Tibial nerve (tissue), 4 donors: Measurements from ENCODE around the gene KMT5C. TPM values are rescaled to one million over a fixed set of nuclear protein-coding genes. Genes with fewer than 3 reads are reported as not detected.

Source experiments
- DNase-seq, 2 donors: peaks; one replicate each; pipeline ENCODE4 v3.0.0-alpha.2; 2019; ENCODE audit warnings: low spot score in 2 of 2
- H3K27ac ChIP-seq, 4 donors: fragments of 200-600 bp; sonication (generic) in 3 of 4; one replicate each; pipeline ENCODE4 v1.5.1; 2017 to 2019; ENCODE audit warnings: mild to moderate bottlenecking in 1 of 4
- H3K27me3 ChIP-seq, 2 donors: fragments of 200-600 bp; sonication (generic) in 1 of 2; one replicate each; pipeline versions ENCODE4 v1.5.1 to v1.6.0; 2017 to 2019
- H3K36me3 ChIP-seq, 3 donors: fragments of 200-600 bp; sonication (generic); one replicate each; pipeline ENCODE4 v1.5.1; 2018 to 2019
- H3K4me1 ChIP-seq, 4 donors: fragments of 200-600 bp; sonication (generic) in 3 of 4; one replicate each; pipeline ENCODE4 v1.5.1; 2017 to 2019
- H3K4me3 ChIP-seq, 4 donors: fragments of 200-600 bp; sonication (generic) in 3 of 4; one replicate each; pipeline ENCODE4 v1.5.1; 2017 to 2019; ENCODE audit warnings: mild to moderate bottlenecking in 1 of 4, moderate library complexity in 1 of 4
- H3K9me3 ChIP-seq, 4 donors: fragments of 200-600 bp; sonication (generic) in 3 of 4; one replicate each; pipeline ENCODE4 v1.5.1; 2017 to 2019
- EP300 ChIP-seq, 2 donors: sonication (generic); formaldehyde crosslinking; IDR thresholded peaks; one replicate each; pipeline ENCODE4 v1.6.1; 2017; ENCODE audit warnings: antibody characterized with exemption in 2 of 2, mild to moderate bottlenecking in 1 of 2
- POLR2A ChIP-seq, 2 donors: fragments of 450-650 bp; IDR thresholded peaks; one replicate each; pipeline ENCODE4 v1.6.1; 2017; ENCODE audit warnings: antibody characterized with exemption in 2 of 2, mild to moderate bottlenecking in 2 of 2, moderate library complexity in 2 of 2
- WGBS, 2 donors: methylation state at CpG; one replicate each; pipeline ENCODE4 v1.1.5; 2018; 5-methylcytosine and 5-hydroxymethylcytosine counted together
- total RNA-seq, 4 donors: library from RNA; depleted of rRNA; stranded (reverse); fragments of >200 nt; gene quantifications; one replicate each; pipeline ENCODE4 v1.1.0, GENCODE V29; 2016
- TF ChIP-seq, protein P1 (sequence below), 5 experiments: fragments of 200-600 bp in 3 of 5; fragments of 450-650 bp in 2 of 5; sonication (generic) in 3 of 5; IDR thresholded peaks; one replicate each; pipeline ENCODE4 v1.5.1; 2016 to 2019; ENCODE audit warnings: antibody characterized with exemption in 5 of 5, mild to moderate bottlenecking in 3 of 5, moderate library complexity in 2 of 5

Gene KMT5C
- total RNA-seq, 4 donors from 2014 or later: 30.6 to 50.0 (median 41.2) TPM

DNA sequence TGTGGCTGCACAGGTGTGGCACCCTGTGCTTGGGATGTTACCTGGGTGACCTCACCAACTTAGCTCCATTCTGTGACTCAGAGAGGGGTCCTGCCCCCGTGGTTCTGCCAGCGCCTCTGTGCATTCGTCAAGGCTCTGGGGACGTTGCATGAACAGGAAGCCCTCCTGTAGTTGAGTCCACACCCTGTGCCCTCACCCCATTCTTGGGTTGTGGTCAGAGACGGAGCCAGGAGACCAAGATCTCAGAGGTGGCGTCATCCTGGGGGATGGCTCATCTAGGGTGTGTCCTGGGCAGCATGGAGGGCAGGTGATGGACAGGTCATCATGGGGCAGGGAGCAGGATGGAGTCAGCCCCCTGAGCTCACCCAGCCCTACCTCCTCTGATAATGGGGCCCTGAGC is 12.4 kb downstream of the KMT5C start:
- H3K9me3 ChIP-seq: no peaks in the 10 kb centered on the region
- 82 to 87% methylated on average over 3 to 6 of the region's 6 CpGs for WGBS, 2 donors
- peaks cover 0 to 12% (median 0%) of the 10 kb centered on the region in 3 donors for H3K36me3 ChIP-seq
- DNase-seq: no peak
- H3K4me3 ChIP-seq: no peak overlapping the region
- H3K4me1 ChIP-seq: peaks cover 0 to 31% (median 8%) of the 10 kb centered on the region in 4 donors
- no peak for TF ChIP-seq POLR2A (IDR thresholded peaks at IDR 0.05)
- no peak for TF ChIP-seq EP300 (IDR thresholded peaks at IDR 0.05)
- TF ChIP-seq, protein P1, sequence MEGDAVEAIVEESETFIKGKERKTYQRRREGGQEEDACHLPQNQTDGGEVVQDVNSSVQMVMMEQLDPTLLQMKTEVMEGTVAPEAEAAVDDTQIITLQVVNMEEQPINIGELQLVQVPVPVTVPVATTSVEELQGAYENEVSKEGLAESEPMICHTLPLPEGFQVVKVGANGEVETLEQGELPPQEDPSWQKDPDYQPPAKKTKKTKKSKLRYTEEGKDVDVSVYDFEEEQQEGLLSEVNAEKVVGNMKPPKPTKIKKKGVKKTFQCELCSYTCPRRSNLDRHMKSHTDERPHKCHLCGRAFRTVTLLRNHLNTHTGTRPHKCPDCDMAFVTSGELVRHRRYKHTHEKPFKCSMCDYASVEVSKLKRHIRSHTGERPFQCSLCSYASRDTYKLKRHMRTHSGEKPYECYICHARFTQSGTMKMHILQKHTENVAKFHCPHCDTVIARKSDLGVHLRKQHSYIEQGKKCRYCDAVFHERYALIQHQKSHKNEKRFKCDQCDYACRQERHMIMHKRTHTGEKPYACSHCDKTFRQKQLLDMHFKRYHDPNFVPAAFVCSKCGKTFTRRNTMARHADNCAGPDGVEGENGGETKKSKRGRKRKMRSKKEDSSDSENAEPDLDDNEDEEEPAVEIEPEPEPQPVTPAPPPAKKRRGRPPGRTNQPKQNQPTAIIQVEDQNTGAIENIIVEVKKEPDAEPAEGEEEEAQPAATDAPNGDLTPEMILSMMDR (IDR thresholded peaks at IDR 0.05): no peak
- no peak overlapping the region for H3K27ac ChIP-seq
- peaks cover 5 to 68% of the 10 kb centered on the region in 2 donors for H3K27me3 ChIP-seq

DNA sequence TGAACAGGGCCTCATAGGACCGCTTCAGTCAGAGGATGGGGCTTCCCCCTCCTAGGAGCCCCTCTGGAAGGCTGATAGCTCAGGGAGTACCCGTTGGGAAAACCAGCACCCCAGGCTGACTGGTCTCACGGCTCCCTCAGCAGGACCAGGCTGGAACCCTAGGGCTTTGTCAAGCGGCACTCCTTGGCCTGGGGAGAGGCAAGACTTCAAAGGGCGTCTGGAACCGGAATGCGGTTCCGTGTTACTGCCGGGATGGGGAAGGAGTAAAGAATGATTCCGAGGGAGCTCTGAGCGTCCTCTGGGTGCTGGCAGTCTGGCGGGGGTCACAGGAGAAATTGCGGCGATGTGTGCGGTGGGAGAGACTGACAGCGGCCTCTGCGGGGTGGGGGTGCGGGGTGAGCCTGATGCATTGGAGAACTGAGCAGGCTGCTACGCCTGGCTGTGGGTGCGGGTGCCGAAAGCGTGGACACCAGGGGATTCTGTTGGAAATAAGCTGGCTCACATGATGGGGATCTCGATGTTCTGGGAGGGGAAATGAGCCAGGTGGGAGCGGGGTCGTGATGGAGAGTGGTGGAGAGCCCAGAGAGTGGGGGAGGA is 13.0 kb downstream of the KMT5C start:
- peaks cover 5 to 74% of the 10 kb centered on the region in 2 donors for H3K27me3 ChIP-seq
- DNase-seq: no peak
- TF ChIP-seq POLR2A (IDR thresholded peaks at IDR 0.05) (no peak), EP300 (IDR thresholded peaks at IDR 0.05) (no peak)
- TF ChIP-seq, protein P1 (IDR thresholded peaks at IDR 0.05): no peak
- 66 to 75% methylated on average over 25 of the region's 25 CpGs for WGBS, 2 donors
- peaks cover 0 to 26% (median 8%) of the 10 kb centered on the region in 4 donors for H3K4me1 ChIP-seq
- no peak overlapping the region for H3K27ac ChIP-seq
- H3K36me3 ChIP-seq: peaks cover 0 to 6% (median 0%) of the 10 kb centered on the region in 3 donors
- H3K4me3 ChIP-seq: no peak overlapping the region
- H3K9me3 ChIP-seq: no peaks in the 10 kb centered on the region

DNA sequence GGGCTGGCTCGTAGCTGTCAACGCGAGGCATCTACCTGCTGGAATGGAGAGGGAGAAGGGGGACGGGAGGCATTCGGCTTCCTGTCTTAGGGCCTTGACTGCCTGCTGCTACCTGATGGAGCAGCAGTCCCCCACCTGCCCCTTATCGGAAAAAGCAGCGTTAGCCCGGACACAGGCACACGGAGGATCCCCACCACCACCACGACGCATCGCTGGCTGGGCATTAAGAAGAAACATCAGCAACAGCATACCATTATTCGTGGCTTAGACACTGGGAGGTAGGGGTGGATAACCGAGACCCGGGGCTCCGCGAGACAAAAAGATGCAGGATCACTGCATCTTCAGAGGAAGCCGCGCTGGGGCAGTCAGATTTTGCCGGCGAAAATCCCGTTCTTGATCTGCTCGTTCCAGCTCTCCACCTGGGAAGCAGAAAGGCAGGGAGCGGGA is 13.7 kb downstream of the KMT5C start:
- 3 to 7% methylated on average over 24 of the region's 24 CpGs for WGBS, 2 donors
- Histone ChIP-seq H3K9me3 (no peaks in the 10 kb centered on the region), H3K4me1 (peaks cover 0 to 22% (median 8%) of the 10 kb centered on the region in 4 donors), H3K4me3 (peak overlapping the region; percentile 8 to 50 (median 26)), H3K36me3 (peaks cover 0 to 4% (median 0%) of the 10 kb centered on the region in 3 donors), H3K27me3 (peaks cover 5 to 74% of the 10 kb centered on the region in 2 donors), H3K27ac (no peak overlapping the region)
- DNase-seq: no peak
- TF ChIP-seq POLR2A (IDR thresholded peaks at IDR 0.05) (no peak), EP300 (IDR thresholded peaks at IDR 0.05) (no peak)
- TF ChIP-seq, protein P1 (IDR thresholded peaks at IDR 0.05): no peak

DNA sequence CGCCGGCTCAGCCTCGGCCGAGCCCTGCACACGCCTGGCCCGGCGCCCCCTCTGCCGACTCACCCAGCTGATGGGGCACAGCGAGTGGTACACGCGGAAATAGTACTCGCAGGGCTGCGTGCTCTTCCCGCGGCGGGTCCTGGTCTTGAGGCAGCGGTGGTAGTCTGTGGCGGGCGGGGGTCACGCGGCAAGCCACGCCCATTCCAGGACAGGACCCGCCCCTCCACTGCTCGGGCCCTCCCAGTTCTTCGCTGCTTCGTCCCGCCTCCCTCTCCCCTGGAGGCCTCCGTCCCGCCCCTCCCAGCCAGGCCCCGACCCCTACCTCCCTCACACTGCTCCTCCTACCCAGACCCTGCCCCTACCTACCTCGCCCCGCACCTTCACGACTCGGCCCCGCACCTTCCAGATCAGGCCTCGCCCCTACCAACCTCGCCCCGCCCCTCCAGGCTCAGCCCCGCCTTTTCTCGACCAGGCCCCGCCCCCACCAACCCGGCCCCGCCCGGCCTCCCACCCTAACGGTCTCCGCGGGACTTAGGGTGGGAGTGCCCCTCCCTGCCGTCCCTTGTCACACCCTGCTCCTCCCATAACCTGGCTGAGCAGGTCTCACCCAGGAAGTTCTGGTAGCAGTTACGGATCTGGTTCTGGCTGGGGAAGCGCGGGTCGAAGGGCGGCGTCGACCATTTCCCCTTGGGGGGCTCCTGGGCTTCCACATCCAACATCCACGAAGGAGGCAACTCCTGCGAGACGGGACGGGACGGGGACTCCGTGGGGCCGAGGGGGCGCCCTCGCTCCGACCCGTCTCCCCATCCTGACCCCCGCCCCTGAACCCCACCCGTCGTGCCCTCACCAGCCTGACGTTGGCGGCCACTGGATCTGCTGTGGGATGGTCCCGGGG is 14.4 kb downstream of the KMT5C start:
- Histone ChIP-seq H3K4me1 (peaks cover 0 to 22% (median 8%) of the 10 kb centered on the region in 4 donors), H3K4me3 (peak overlapping the region; percentile 8 to 50 (median 26)), H3K27me3 (peaks cover 5 to 74% of the 10 kb centered on the region in 2 donors), H3K27ac (no peak overlapping the region), H3K9me3 (no peaks in the 10 kb centered on the region), H3K36me3 (peaks cover 0 to 4% (median 0%) of the 10 kb centered on the region in 3 donors)
- TF ChIP-seq EP300 (IDR thresholded peaks at IDR 0.05) (no peak), POLR2A (IDR thresholded peaks at IDR 0.05) (no peak)
- TF ChIP-seq, protein P1 (IDR thresholded peaks at IDR 0.05): no peak
- no peak for DNase-seq
- WGBS, 2 donors: 3% methylated on average over 22 to 56 of the region's 72 CpGs
